Gastroesophageal sphincter (tissue), 4 donors: ENCODE results near the gene SLC16A6. TPM values are rescaled to one million over a fixed set of nuclear protein-coding genes. Genes with fewer than 3 reads are reported as not detected.
"Not testable (repeated sequence)": the region's sequence is repeated elsewhere in the genome, so short reads cannot be mapped to it uniquely, and the experiment has no call there.

ENCODE experiments used
- ATAC-seq: fragments of 150-250 bp; one replicate; pipeline ENCODE4 v1.9.1; 2016; ENCODE audit warnings: mild to moderate bottlenecking, moderate library complexity
- H3K27ac ChIP-seq, 4 donors: fragments of 200-600 bp; sonication (generic) in 3 of 4; 1 replicate in 3 of 4; 2 replicates in 1 of 4; pipeline ENCODE4 v1.5.1; 2016 to 2019
- H3K27me3 ChIP-seq: fragments of 200-600 bp; sonication (generic); one replicate; pipeline ENCODE4 v1.5.1; 2019
- H3K36me3 ChIP-seq, 2 donors: fragments of 200-600 bp; sonication (generic); one replicate each; pipeline ENCODE4 v1.5.1; 2019; ENCODE audit warnings: control low read depth in 1 of 2
- H3K4me1 ChIP-seq, 3 donors: fragments of 200-600 bp; sonication (generic); 1 replicate in 2 of 3; 2 replicates in 1 of 3; pipeline ENCODE4 v1.5.1; 2016 to 2019; ENCODE audit warnings: control low read depth in 2 of 3
- H3K4me3 ChIP-seq, 2 donors: fragments of 200-600 bp; sonication (generic); one replicate each; pipeline ENCODE4 v1.5.1; 2019; ENCODE audit warnings: mild to moderate bottlenecking in 1 of 2, moderate library complexity in 1 of 2
- H3K9me3 ChIP-seq, 3 donors: fragments of 200-600 bp; sonication (generic); one replicate each; pipeline ENCODE4 v1.5.1; 2017 to 2019; ENCODE audit warnings: control low read depth in 2 of 3
- CTCF ChIP-seq, 4 experiments: fragments of 200-600 bp in 2 of 4; fragments of 450-650 bp in 2 of 4; sonication (generic) in 1 of 4; IDR thresholded peaks; one replicate each; pipeline ENCODE4 v1.5.1; 2017 to 2019; ENCODE audit warnings: antibody characterized with exemption in 4 of 4, mild to moderate bottlenecking in 2 of 4, moderate library complexity in 2 of 4
- EP300 ChIP-seq: sonication (generic); formaldehyde crosslinking; IDR thresholded peaks from one replicate; pipeline ENCODE4 v1.6.1; 2017; ENCODE audit warnings: antibody characterized with exemption, mild to moderate bottlenecking
- POLR2A ChIP-seq, 2 donors: fragments of 450-650 bp; IDR thresholded peaks; one replicate each; pipeline ENCODE4 v1.6.1; 2017; ENCODE audit warnings: antibody characterized with exemption in 2 of 2, mild to moderate bottlenecking in 2 of 2, moderate library complexity in 1 of 2
- POLR2AphosphoS5 ChIP-seq: sonication (generic); formaldehyde crosslinking; IDR thresholded peaks from one replicate; pipeline ENCODE4 v1.6.1; 2017; ENCODE audit warnings: antibody characterized with exemption
- WGBS, 2 donors: methylation state at CpG; one replicate each; pipeline ENCODE4 v1.1.5; 2018; ENCODE audit warnings: low coverage in 1 of 2; 5-methylcytosine and 5-hydroxymethylcytosine counted together
- total RNA-seq, 4 donors: library from RNA; depleted of rRNA; stranded (reverse); fragments of >200 nt; gene quantifications; one replicate each; pipeline ENCODE4 v1.1.0, GENCODE V29; 2016

The SLC16A6 gene
- total RNA-seq, 4 donors from 2014 or later = 0.27 to 0.67 (median 0.46) TPM; not detected in 1

GRCh38 chr17:68314916-68315535 lies 24.1 kb upstream of the SLC16A6 start:
- TF ChIP-seq POLR2AphosphoS5 = no peak
- TF ChIP-seq EP300 = no peak
- no peak for TF ChIP-seq CTCF (IDR thresholded peaks at IDR 0.05)
- TF ChIP-seq POLR2A (IDR thresholded peaks at IDR 0.05) = no peak
- no peaks in the 10 kb centered on the region for H3K36me3 ChIP-seq
- no peak overlapping the region for H3K4me3 ChIP-seq
- H3K27ac ChIP-seq = no peak overlapping the region
- no peak for ATAC-seq
- WGBS, 2 donors = 83 to 91% methylated on average over 6 to 7 of the region's 8 CpGs
- no peaks in the 10 kb centered on the region for H3K4me1 ChIP-seq
- no peaks in the 10 kb centered on the region for H3K27me3 ChIP-seq
- no peaks in the 10 kb centered on the region for H3K9me3 ChIP-seq

- Histone ChIP-seq H3K4me1 (no peaks in the 10 kb centered on the region), H3K27ac (no peak overlapping the region), H3K36me3 (no peaks in the 10 kb centered on the region), H3K27me3 (no peaks in the 10 kb centered on the region), H3K4me3 (no peak overlapping the region), H3K9me3 (no peaks in the 10 kb centered on the region)
- WGBS, 2 donors = 73 to 89% methylated on average over 2 to 4 of the region's 8 CpGs
- ATAC-seq = no peak
- TF ChIP-seq POLR2A (IDR thresholded peaks at IDR 0.05) (no peak), CTCF (IDR thresholded peaks at IDR 0.05) (no peak), EP300 (no peak), POLR2AphosphoS5 (no peak)
Measured at GRCh38 chr17:68310152-68310551, 19.2 kb upstream of the SLC16A6 start.

- H3K36me3 ChIP-seq, H3K4me3 ChIP-seq, H3K9me3 ChIP-seq, H3K27ac ChIP-seq, H3K4me1 ChIP-seq, ATAC-seq, H3K27me3 ChIP-seq: not testable (repeated sequence)
- 94% methylated on average over 3 of the region's 28 CpGs; no CpG with 5 or more reads in 1 of the 2 donors for WGBS, 2 donors
Measured at GRCh38 chr17:68309066-68309670, 18.2 kb upstream of the SLC16A6 start.

GRCh38 chr17:68308486-68308885 lies 17.6 kb upstream of the SLC16A6 start:
- H3K36me3 ChIP-seq, H3K27me3 ChIP-seq, ATAC-seq, H3K4me3 ChIP-seq, H3K4me1 ChIP-seq, H3K9me3 ChIP-seq, H3K27ac ChIP-seq: not testable (repeated sequence)
- 72% methylated on average over 2 of the region's 7 CpGs; no CpG with 5 or more reads in 1 of the 2 donors for WGBS, 2 donors

- ATAC-seq = no peak
- Histone ChIP-seq H3K27me3 (no peaks in the 10 kb centered on the region), H3K36me3 (no peaks in the 10 kb centered on the region), H3K9me3 (no peaks in the 10 kb centered on the region), H3K4me3 (no peak overlapping the region), H3K27ac (no peak overlapping the region), H3K4me1 (no peaks in the 10 kb centered on the region)
- no peak for TF ChIP-seq CTCF (IDR thresholded peaks at IDR 0.05)
- TF ChIP-seq POLR2A (IDR thresholded peaks at IDR 0.05) = no peak
- TF ChIP-seq EP300 = no peak
- TF ChIP-seq POLR2AphosphoS5 = no peak
- 84 to 89% methylated on average over 6 to 7 of the region's 8 CpGs for WGBS, 2 donors
Measured at GRCh38 chr17:68307443-68307842, 16.5 kb upstream of the SLC16A6 start.

- Histone ChIP-seq H3K27ac (no peak overlapping the region), H3K27me3 (no peaks in the 10 kb centered on the region), H3K36me3 (no peaks in the 10 kb centered on the region), H3K4me1 (no peaks in the 10 kb centered on the region), H3K9me3 (no peaks in the 10 kb centered on the region), H3K4me3 (no peak overlapping the region)
- no peak for ATAC-seq
- TF ChIP-seq POLR2A (IDR thresholded peaks at IDR 0.05) (no peak), EP300 (no peak), POLR2AphosphoS5 (no peak), CTCF (IDR thresholded peaks at IDR 0.05) (no peak)
- WGBS, 2 donors = 24 to 56% methylated on average over 3 to 6 of the region's 6 CpGs
Measured at GRCh38 chr17:68306819-68307218, 15.9 kb upstream of the SLC16A6 start.
